Neural cell (in vitro differentiated cells): ENCODE results near the gene RTF1. TPM values are rescaled to one million over a fixed set of nuclear protein-coding genes. Genes with fewer than 3 reads are reported as not detected.

Experiments
- H2AFZ ChIP-seq: fragments of 200-600, 300-800 bp; sonication (generic), shearing (Covaris generic); 2 replicates; pipeline ENCODE4 v1.6.0; 2014; ENCODE audit warnings: low read depth, mild to moderate bottlenecking, antibody characterized with exemption, low read length, moderate library complexity
- H3F3A ChIP-seq: fragments of 200-600 bp; shearing (Covaris generic); 2 replicates; pipeline ENCODE4 v1.6.1; 2016; ENCODE audit warnings: mild to moderate bottlenecking, moderate library complexity, mixed read lengths, antibody characterized with exemption, low read length; ENCODE audit not compliant: insufficient read depth, poor library complexity, severe bottlenecking
- H3K27ac ChIP-seq: fragments of 200-600, 300-800 bp; sonication (generic), shearing (Covaris generic); 2 replicates; pipeline ENCODE4 v1.5.1; 2014; ENCODE audit warnings: mild to moderate bottlenecking, low read length, moderate library complexity
- H3K27me3 ChIP-seq: fragments of 300-800, 200-600 bp; sonication (generic), shearing (Covaris generic); 2 replicates; pipeline ENCODE4 v1.6.0; 2014; ENCODE audit warnings: mild to moderate bottlenecking, low read depth, low read length, moderate library complexity; ENCODE audit not compliant: insufficient read depth
- H3K36me3 ChIP-seq: fragments of 300-800, 200-600 bp; sonication (generic), shearing (Covaris generic); 2 replicates; pipeline ENCODE4 v1.5.1; 2014; ENCODE audit warnings: mild to moderate bottlenecking, antibody characterized with exemption, low read length, moderate library complexity; ENCODE audit not compliant: insufficient read depth
- H3K4me2 ChIP-seq: fragments of 300-800, 200-600 bp; sonication (generic), shearing (Covaris generic); 2 replicates; pipeline ENCODE4 v1.6.0; 2014; ENCODE audit warnings: mild to moderate bottlenecking, low read length
- H3K4me3 ChIP-seq: fragments of 300-800, 200-600 bp; sonication (generic), shearing (Covaris generic); 2 replicates; pipeline ENCODE4 v1.5.1; 2014; ENCODE audit warnings: mild to moderate bottlenecking, low read length, moderate library complexity
- H3K79me2 ChIP-seq: fragments of 200-600 bp; shearing (Covaris generic); replicated peaks from 2 replicates; pipeline ENCODE4 v1.6.0; 2014; ENCODE audit warnings: mild to moderate bottlenecking, low read length, moderate library complexity; ENCODE audit not compliant: insufficient read depth
- H3K9ac ChIP-seq: fragments of 300-800, 200-600 bp; sonication (generic), shearing (Covaris generic); 2 replicates; pipeline ENCODE4 v1.6.1; 2016; ENCODE audit warnings: mild to moderate bottlenecking, low read length, mixed read lengths
- H3K9me2 ChIP-seq: fragments of 200-600 bp; shearing (Covaris generic); 2 replicates; pipeline ENCODE4 v1.6.1; 2016; ENCODE audit warnings: mild to moderate bottlenecking, low read length, mixed read lengths; ENCODE audit not compliant: insufficient read depth
- H3K9me3 ChIP-seq: fragments of 200-600, 300-800 bp; sonication (generic), shearing (Covaris generic); 2 replicates; pipeline ENCODE4 v1.6.1; 2016; ENCODE audit warnings: mild to moderate bottlenecking, mixed run types, low read length, moderate library complexity, mixed read lengths
- H4K20me1 ChIP-seq: fragments of 200-600 bp; shearing (Covaris generic); 2 replicates; pipeline ENCODE4 v1.6.1; 2016; ENCODE audit warnings: mild to moderate bottlenecking, mixed run types; ENCODE audit not compliant: insufficient read depth
- CTCF ChIP-seq: fragments of 450-650 bp; IDR thresholded peaks from 2 replicates; pipeline ENCODE4 v1.5.1; 2014; ENCODE audit warnings: antibody characterized with exemption, mild to moderate bottlenecking, moderate library complexity; ENCODE audit not compliant: poor library complexity, severe bottlenecking
- EP300 ChIP-seq: fragments of 450-650 bp; conservative IDR thresholded peaks from 2 replicates; pipeline ENCODE4 v1.6.1; 2014; ENCODE audit warnings: antibody characterized with exemption, mild to moderate bottlenecking, moderate library complexity; ENCODE audit not compliant: poor library complexity, severe bottlenecking
- EZH2 ChIP-seq: fragments of 200-600, 300-800 bp; shearing (Covaris generic), sonication (generic); IDR thresholded peaks from 2 replicates; pipeline ENCODE4 v1.6.1; 2014; ENCODE audit warnings: antibody characterized with exemption, low read length, borderline replicate concordance, mild to moderate bottlenecking; ENCODE audit not compliant: insufficient read depth, poor library complexity, severe bottlenecking
- MXI1 ChIP-seq: fragments of 450-650 bp; conservative IDR thresholded peaks from 2 replicates; pipeline ENCODE4 v1.6.1; 2014; ENCODE audit warnings: antibody characterized with exemption, mild to moderate bottlenecking; ENCODE audit not compliant: poor library complexity, severe bottlenecking
- POLR2AphosphoS5 ChIP-seq: IDR thresholded peaks from 2 replicates; pipeline ENCODE4 v1.6.1; 2012
- RAD21 ChIP-seq: fragments of 450-650 bp; conservative IDR thresholded peaks from 2 replicates; pipeline ENCODE4 v1.6.1; 2014; ENCODE audit warnings: antibody characterized with exemption, mild to moderate bottlenecking, moderate library complexity
- SMC3 ChIP-seq: fragments of 450-650 bp; conservative IDR thresholded peaks from 2 replicates; pipeline ENCODE4 v1.6.1; 2014; ENCODE audit warnings: antibody characterized with exemption, mild to moderate bottlenecking, moderate library complexity; ENCODE audit not compliant: poor library complexity
- TAF1 ChIP-seq: IDR thresholded peaks from 2 replicates; pipeline ENCODE4 v1.6.1; 2012; ENCODE audit warnings: low read depth
- polyA plus RNA-seq: library from polyadenylated mRNA; depleted of rRNA; stranded (reverse); fragments of >200 nt; gene quantifications from 2 replicates; pipeline ENCODE4 v1.2.3, GENCODE V29; 2014
- TF ChIP-seq, protein P1 (sequence below): IDR thresholded peaks from 2 replicates; pipeline ENCODE4 v1.6.1; 2012; ENCODE audit warnings: borderline replicate concordance

Gene RTF1
- polyA plus RNA-seq, 1 donor from 2014 or later: 84.1 TPM

GRCh38 chr15:41504751-41505492 lies 88.0 kb downstream of the RTF1 start (continued):
- no peak for TF ChIP-seq EP300
- TF ChIP-seq POLR2AphosphoS5: no peak
- no peak for TF ChIP-seq SMC3
- no peak for TF ChIP-seq RAD21

GRCh38 chr15:41505776-41506175 lies 88.9 kb downstream of the RTF1 start:
- H3K79me2 ChIP-seq: no peaks in the 10 kb centered on the region
- TF ChIP-seq MXI1 (no peak), CTCF (no peak), POLR2AphosphoS5 (no peak), EZH2 (no peak), EP300 (no peak), SMC3 (no peak)
- TF ChIP-seq, protein P1, sequence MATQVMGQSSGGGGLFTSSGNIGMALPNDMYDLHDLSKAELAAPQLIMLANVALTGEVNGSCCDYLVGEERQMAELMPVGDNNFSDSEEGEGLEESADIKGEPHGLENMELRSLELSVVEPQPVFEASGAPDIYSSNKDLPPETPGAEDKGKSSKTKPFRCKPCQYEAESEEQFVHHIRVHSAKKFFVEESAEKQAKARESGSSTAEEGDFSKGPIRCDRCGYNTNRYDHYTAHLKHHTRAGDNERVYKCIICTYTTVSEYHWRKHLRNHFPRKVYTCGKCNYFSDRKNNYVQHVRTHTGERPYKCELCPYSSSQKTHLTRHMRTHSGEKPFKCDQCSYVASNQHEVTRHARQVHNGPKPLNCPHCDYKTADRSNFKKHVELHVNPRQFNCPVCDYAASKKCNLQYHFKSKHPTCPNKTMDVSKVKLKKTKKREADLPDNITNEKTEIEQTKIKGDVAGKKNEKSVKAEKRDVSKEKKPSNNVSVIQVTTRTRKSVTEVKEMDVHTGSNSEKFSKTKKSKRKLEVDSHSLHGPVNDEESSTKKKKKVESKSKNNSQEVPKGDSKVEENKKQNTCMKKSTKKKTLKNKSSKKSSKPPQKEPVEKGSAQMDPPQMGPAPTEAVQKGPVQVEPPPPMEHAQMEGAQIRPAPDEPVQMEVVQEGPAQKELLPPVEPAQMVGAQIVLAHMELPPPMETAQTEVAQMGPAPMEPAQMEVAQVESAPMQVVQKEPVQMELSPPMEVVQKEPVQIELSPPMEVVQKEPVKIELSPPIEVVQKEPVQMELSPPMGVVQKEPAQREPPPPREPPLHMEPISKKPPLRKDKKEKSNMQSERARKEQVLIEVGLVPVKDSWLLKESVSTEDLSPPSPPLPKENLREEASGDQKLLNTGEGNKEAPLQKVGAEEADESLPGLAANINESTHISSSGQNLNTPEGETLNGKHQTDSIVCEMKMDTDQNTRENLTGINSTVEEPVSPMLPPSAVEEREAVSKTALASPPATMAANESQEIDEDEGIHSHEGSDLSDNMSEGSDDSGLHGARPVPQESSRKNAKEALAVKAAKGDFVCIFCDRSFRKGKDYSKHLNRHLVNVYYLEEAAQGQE: no peak
- H4K20me1 ChIP-seq: no peaks in the 10 kb centered on the region
- no peaks in the 10 kb centered on the region for H3F3A ChIP-seq
- no peaks in the 10 kb centered on the region for H3K9me3 ChIP-seq
- no peaks in the 10 kb centered on the region for H3K36me3 ChIP-seq
- H3K4me2 ChIP-seq: no peak overlapping the region
- H3K27me3 ChIP-seq: peaks cover 87% of the 10 kb centered on the region
- no peak overlapping the region for H2AFZ ChIP-seq
- no peaks in the 10 kb centered on the region for H3K9me2 ChIP-seq
- no peak overlapping the region for H3K9ac ChIP-seq
- H3K27ac ChIP-seq: no peak overlapping the region
- no peak overlapping the region for H3K4me3 ChIP-seq

DNA sequence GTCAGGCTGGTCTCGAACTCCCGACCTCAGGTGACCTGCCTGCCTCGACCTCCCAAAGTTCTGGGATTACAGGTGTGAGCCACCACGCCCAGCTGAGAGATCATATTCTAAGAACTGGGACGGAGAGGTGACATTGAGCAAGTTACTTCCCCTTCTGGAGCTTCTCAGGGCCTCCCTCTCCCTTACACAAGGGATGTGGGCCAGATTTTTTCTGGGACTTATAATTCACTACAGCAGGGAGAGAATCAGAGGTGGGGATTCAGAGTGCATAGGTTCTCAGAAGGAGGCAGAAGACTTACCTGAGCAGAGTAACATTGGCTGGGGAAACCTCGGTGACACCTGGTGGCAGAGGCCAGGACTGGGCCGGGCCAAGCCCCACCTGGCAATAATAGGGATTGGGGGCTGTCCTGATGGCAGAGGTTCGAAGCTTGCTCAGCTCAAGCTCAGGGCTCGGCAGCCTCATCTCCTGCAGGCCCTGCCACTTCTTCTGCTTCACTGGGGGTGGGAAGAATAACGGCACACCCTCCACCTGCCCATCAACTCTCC lies 90.0 kb downstream of the RTF1 start:
- no peaks in the 10 kb centered on the region for H4K20me1 ChIP-seq

More for the DNA sequence above, 90.0 kb downstream of the RTF1 start:
- H3K9ac ChIP-seq: no peak overlapping the region
- H3K79me2 ChIP-seq: no peaks in the 10 kb centered on the region
- H3K9me3 ChIP-seq: no peaks in the 10 kb centered on the region
- no peak overlapping the region for H2AFZ ChIP-seq
- no peak overlapping the region for H3K27ac ChIP-seq
- no peak overlapping the region for H3K4me2 ChIP-seq
- no peaks in the 10 kb centered on the region for H3F3A ChIP-seq
- H3K36me3 ChIP-seq: no peaks in the 10 kb centered on the region
- H3K4me3 ChIP-seq: no peak overlapping the region
- no peak for TF ChIP-seq CTCF
- TF ChIP-seq RAD21: no peak
- no peak for TF ChIP-seq EP300
- TF ChIP-seq MXI1: no peak
- TF ChIP-seq SMC3: no peak
- TF ChIP-seq POLR2AphosphoS5: no peak
- TF ChIP-seq TAF1: no peak
- TF ChIP-seq EZH2: no peak
- TF ChIP-seq, protein P1: no peak
- H3K27me3 ChIP-seq: peaks cover 88% of the 10 kb centered on the region
- no peaks in the 10 kb centered on the region for H3K9me2 ChIP-seq
